Trophoblast cell (in vitro differentiated cells and primary cell): ENCODE results near the gene IQCF6.

Source experiments
- DNase-seq, 2 donors: peaks; one replicate each; pipeline ENCODE4 v3.0.0-alpha.2; 2016
- H2AFZ ChIP-seq: 2 replicates; pipeline ENCODE4 v1.6.1; 2013; ENCODE audit warnings: low read length, moderate library complexity, mild to moderate bottlenecking; ENCODE audit not compliant: insufficient read depth, poor library complexity
- H2AK5ac ChIP-seq: 2 replicates; pipeline ENCODE4 v1.6.1; 2013; ENCODE audit warnings: mild to moderate bottlenecking, low read length
- H2BK120ac ChIP-seq: 2 replicates; pipeline ENCODE4 v1.6.1; 2013; ENCODE audit warnings: low read length, mild to moderate bottlenecking, moderate library complexity; ENCODE audit not compliant: insufficient read depth, poor library complexity
- H2BK12ac ChIP-seq: 2 replicates; pipeline ENCODE4 v1.6.1; 2013; ENCODE audit warnings: mild to moderate bottlenecking, low read length, moderate library complexity
- H2BK5ac ChIP-seq: 2 replicates; pipeline ENCODE4 v1.6.1; 2013; ENCODE audit warnings: low read length, low read depth, moderate library complexity, mild to moderate bottlenecking; ENCODE audit not compliant: poor library complexity
- H3K14ac ChIP-seq: 2 replicates; pipeline ENCODE4 v1.6.1; 2013; ENCODE audit warnings: mild to moderate bottlenecking, low read length
- H3K18ac ChIP-seq: 2 replicates; pipeline ENCODE4 v1.6.1; 2013; ENCODE audit warnings: mild to moderate bottlenecking, low read length
- H3K23ac ChIP-seq: 2 replicates; pipeline ENCODE4 v1.6.1; 2013; ENCODE audit warnings: low read length
- H3K27ac ChIP-seq: 2 replicates; pipeline ENCODE4 v1.5.1; 2013; ENCODE audit warnings: low read depth, mild to moderate bottlenecking, inconsistent platforms, low read length, moderate library complexity
- H3K27me3 ChIP-seq: 2 replicates; pipeline ENCODE4 v1.6.1; 2013; ENCODE audit warnings: inconsistent platforms, mild to moderate bottlenecking, low read length, moderate library complexity; ENCODE audit not compliant: insufficient read depth
- H3K36me3 ChIP-seq, 2 experiments: 1 replicate in 1 of 2; 2 replicates in 1 of 2; pipeline ENCODE4 v1.6.1; 2013; ENCODE audit warnings: low read length in 2 of 2, mild to moderate bottlenecking in 2 of 2, moderate library complexity in 1 of 2; ENCODE audit not compliant: insufficient read depth in 2 of 2, control insufficient read depth in 1 of 2
- H3K4ac ChIP-seq: 2 replicates; pipeline ENCODE4 v1.6.1; 2013; ENCODE audit warnings: low read depth, mild to moderate bottlenecking, low read length, moderate library complexity
- H3K4me1 ChIP-seq, 2 experiments: 1 replicate in 1 of 2; 2 replicates in 1 of 2; pipeline ENCODE4 v1.6.1; 2013; ENCODE audit warnings: low read length in 2 of 2, mild to moderate bottlenecking in 2 of 2, moderate library complexity in 1 of 2; ENCODE audit not compliant: insufficient read depth in 2 of 2, control insufficient read depth in 1 of 2
- H3K4me2 ChIP-seq: 2 replicates; pipeline ENCODE4 v1.6.1; 2013; ENCODE audit warnings: inconsistent platforms, mild to moderate bottlenecking, low read length, moderate library complexity
- H3K4me3 ChIP-seq: 2 replicates; pipeline ENCODE4 v1.5.1; 2013; ENCODE audit warnings: mild to moderate bottlenecking, low read depth, low read length, inconsistent platforms
- H3K79me1 ChIP-seq: one replicate; pipeline ENCODE4 v1.6.1; 2013; ENCODE audit warnings: low read length
- H3K79me2 ChIP-seq: 2 replicates; pipeline ENCODE4 v1.6.1; 2013; ENCODE audit warnings: low read length, mild to moderate bottlenecking; ENCODE audit not compliant: control insufficient read depth, insufficient read depth, poor library complexity
- H3K9ac ChIP-seq: 2 replicates; pipeline ENCODE4 v1.6.1; 2013; ENCODE audit warnings: mild to moderate bottlenecking, low read length
- H3K9me3 ChIP-seq: 2 replicates; pipeline ENCODE4 v1.6.1; 2013; ENCODE audit warnings: low read depth, mild to moderate bottlenecking, control low read depth, inconsistent platforms, low read length; ENCODE audit not compliant: insufficient read depth
- H4K12ac ChIP-seq: 2 replicates; pipeline ENCODE4 v1.6.1; 2013; ENCODE audit warnings: low read depth, mild to moderate bottlenecking, low read length, moderate library complexity
- H4K8ac ChIP-seq: 2 replicates; pipeline ENCODE4 v1.6.1; 2013; ENCODE audit warnings: low read depth, mild to moderate bottlenecking, low read length, moderate library complexity
- H4K91ac ChIP-seq: one replicate; pipeline ENCODE4 v1.6.1; 2013; ENCODE audit warnings: low read depth, mild to moderate bottlenecking, low read length, moderate library complexity

IQCF6 gene

DNA sequence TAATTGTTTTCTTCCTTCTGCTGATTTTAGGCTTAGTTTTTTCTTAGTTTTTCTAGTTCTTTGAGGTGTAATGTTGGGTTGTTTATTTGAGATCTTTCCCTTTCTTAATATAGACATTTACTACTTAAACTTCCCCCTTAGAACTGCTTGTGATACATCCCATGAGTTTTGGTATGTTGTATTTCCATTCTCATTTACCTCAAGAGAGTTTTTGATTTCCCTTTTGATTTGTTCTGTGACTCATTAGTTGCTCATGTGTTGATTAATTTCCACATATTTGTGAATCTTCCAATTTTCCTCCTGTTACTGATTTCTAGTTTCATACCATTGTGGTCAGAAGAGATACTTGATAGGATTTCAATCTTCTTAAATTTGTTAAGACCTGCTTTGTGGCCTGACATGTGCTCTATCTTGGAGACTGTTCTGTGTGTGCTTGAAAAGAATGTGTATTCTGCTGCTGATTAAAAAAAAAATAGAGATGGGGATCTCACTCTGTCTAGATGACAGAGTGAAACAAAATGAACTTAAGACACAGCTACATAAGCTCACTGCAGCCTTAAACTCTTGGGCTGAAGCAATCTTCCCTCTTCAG is 49.9 kb downstream of the IQCF6 start:
- Histone ChIP-seq H4K8ac (no peak overlapping the region), H3K9me3 (no peaks in the 10 kb centered on the region), H3K4me3 (no peak overlapping the region), H2BK120ac (no peak overlapping the region), H3K27ac (no peak overlapping the region), H4K12ac (no peak overlapping the region), H3K14ac (no peak overlapping the region), H3K4me2 (no peak overlapping the region), H3K79me1 (no peaks in the 10 kb centered on the region), H2BK12ac (no peak overlapping the region), H3K36me3 (no peaks in the 10 kb centered on the region), H3K79me2 (no peaks in the 10 kb centered on the region), H3K27me3 (no peaks in the 10 kb centered on the region), H3K18ac (no peak overlapping the region), H3K4me1 (no peaks in the 10 kb centered on the region), H3K23ac (no peak overlapping the region), H2AK5ac (no peak overlapping the region), H2BK5ac (no peak overlapping the region), H2AFZ (no peak overlapping the region), H3K4ac (no peak overlapping the region), H4K91ac (no peak overlapping the region), H3K9ac (no peak overlapping the region)
- no peak for DNase-seq
